K562 (cell line): ENCODE measurements around the gene GPC2. TPM values are rescaled to one million over a fixed set of nuclear protein-coding genes. Genes with fewer than 3 reads are reported as not detected.

Experiments
- CTBP1 ChIP-seq: fragments of 450-650 bp; IDR thresholded peaks from 2 replicates; pipeline ENCODE4 v1.6.1; 2016; ENCODE audit warnings: borderline replicate concordance
- DPF2 ChIP-seq: fragments of 450-650 bp; IDR thresholded peaks from 2 replicates; pipeline ENCODE4 v1.6.1; 2016
- ELF1 ChIP-seq: fragments of 200-800 bp; sonication (Bioruptor generic); IDR thresholded peaks from 2 replicates; pipeline ENCODE4 v1.6.1; 2016; ENCODE audit warnings: missing genetic modification characterization, missing compliant biosample characterization
- ELF4 ChIP-seq: fragments of 450-650 bp; formaldehyde crosslinking; IDR thresholded peaks from 2 replicates; pipeline ENCODE4 v1.4.0; 2022; ENCODE audit warnings: missing genetic modification characterization
- LCOR ChIP-seq: sonication (generic); formaldehyde crosslinking; IDR thresholded peaks from 2 replicates; pipeline ENCODE4 v1.8.0; 2022; ENCODE audit warnings: mild to moderate bottlenecking, missing genetic modification reagents
- MCM5 ChIP-seq: fragments of 450-650 bp; IDR thresholded peaks from 2 replicates; pipeline ENCODE4 v1.6.1; 2016; ENCODE audit warnings: low read depth
- NELFE ChIP-seq: IDR thresholded peaks from 2 replicates; pipeline ENCODE4 v1.6.1; 2011; ENCODE audit warnings: mild to moderate bottlenecking; ENCODE audit not compliant: insufficient read depth, insufficient read length
- NONO ChIP-seq, 2 experiments: fragments of 200-400 bp in 1 of 2; fragments of 450-650 bp in 1 of 2; formaldehyde crosslinking in 1 of 2; IDR thresholded peaks; 2 replicates each; pipeline ENCODE4 v1.6.1; 2017; ENCODE audit warnings: low read depth in 2 of 2, mild to moderate bottlenecking in 2 of 2, moderate library complexity in 2 of 2, low read length in 1 of 2
- RBM39 ChIP-seq: fragments of 200-400 bp; formaldehyde crosslinking; optimal IDR thresholded peaks from 2 replicates; pipeline ENCODE3; 2018; ENCODE audit warnings: low read depth, low read length
- SAFB2 ChIP-seq: fragments of 200-400 bp; formaldehyde crosslinking; IDR thresholded peaks from 2 replicates; pipeline ENCODE4 v1.6.1; 2018; ENCODE audit warnings: borderline replicate concordance, low read length, low read depth, moderate library complexity; ENCODE audit not compliant: severe bottlenecking
- SMARCA5 ChIP-seq: fragments of 450-650 bp; IDR thresholded peaks from 2 replicates; pipeline ENCODE4 v1.6.1; 2016
- TAF9B ChIP-seq: fragments of 450-650 bp; IDR thresholded peaks from 2 replicates; pipeline ENCODE4 v1.6.1; 2018; ENCODE audit warnings: mild to moderate bottlenecking; ENCODE audit not compliant: partially characterized antibody
- ZBTB7A ChIP-seq: IDR thresholded peaks from 2 replicates; pipeline ENCODE4 v1.6.1; 2011; ENCODE audit warnings: low read depth, mild to moderate bottlenecking, low read length, moderate library complexity, borderline replicate concordance; ENCODE audit not compliant: control insufficient read depth
- ZNF23 ChIP-seq: fragments of 250-450 bp; sonication (Bioruptor Pico); IDR thresholded peaks from 2 replicates; pipeline ENCODE4 v1.4.0; 2020; ENCODE audit warnings: mild to moderate bottlenecking
- ZNF41 ChIP-seq: fragments of 250-450 bp; sonication (Bioruptor Pico); conservative IDR thresholded peaks from 2 replicates; pipeline ENCODE4 v1.4.0; 2020; ENCODE audit warnings: mild to moderate bottlenecking
- ZNF592 ChIP-seq: fragments of 450-650 bp; IDR thresholded peaks from 2 replicates; pipeline ENCODE4 v1.6.1; 2017; ENCODE audit warnings: antibody characterized with exemption, mild to moderate bottlenecking
- ZSCAN29 ChIP-seq: fragments of 450-650 bp; IDR thresholded peaks from 2 replicates; pipeline ENCODE4 v1.6.1; 2017
- polyA plus RNA-seq, 8 experiments: library from polyadenylated mRNA; depleted of rRNA in 4 of 8; stranded (reverse) in 5 of 8; unstranded in 3 of 8; fragments of >200 nt; fragmentation: Nextera tagmentation in 2 of 8; fragmentation: Illumina TruSeq in 1 of 8; extraction: Ambion mirVana in 2 of 8; extraction: Trizol in 1 of 8; gene quantifications; 2 replicates each; pipeline versions ENCODE4 v1.2.1 to v1.2.3, GENCODE V29; 2011 to 2014; ENCODE audit warnings: inconsistent platforms in 1 of 8, missing spikeins in 1 of 8
- total RNA-seq, 7 experiments: library from RNA; depleted of rRNA in 6 of 7; stranded (reverse); fragments of >200 nt in 6 of 7; fragmentation: Illumina TruSeq in 2 of 7; extraction: Trizol in 2 of 7; gene quantifications; 2 replicates each; pipeline versions ENCODE4 v1.2.1 to v1.2.3, GENCODE V29; 2011 to 2021; ENCODE audit warnings: low replicate concordance in 1 of 7
- TF ChIP-seq, protein P1 (sequence below): fragments of 250-450 bp; sonication (Bioruptor Pico); IDR thresholded peaks from 2 replicates; pipeline ENCODE4 v1.8.0; 2022; ENCODE audit warnings: moderate library complexity, mild to moderate bottlenecking, inconsistent platforms
- TF ChIP-seq, protein P2 (sequence below): fragments of 250-450 bp; sonication (Bioruptor Pico); IDR thresholded peaks from 2 replicates; pipeline ENCODE4 v1.4.0; 2020; ENCODE audit warnings: borderline replicate concordance
- TF ChIP-seq, protein P3 (sequence below): fragments of 250-450 bp; sonication (Bioruptor Pico); IDR thresholded peaks from 2 replicates; pipeline ENCODE4 v1.8.0; 2021; ENCODE audit warnings: borderline replicate concordance, mild to moderate bottlenecking, moderate library complexity; ENCODE audit not compliant: poor library complexity, severe bottlenecking

Gene GPC2
- total and polyA plus RNA-seq, 9 of the 15 experiments (the other 6 are each of a cell fraction or from before 2014, with no cell fraction given): 0.06 to 7.7 (median 1.4) TPM; not detected in 1

GRCh38 chr7:100166970-100167911 lies 9.9 kb downstream of the GPC2 start (continued):
- no peak for TF ChIP-seq ZNF592
- no peak for TF ChIP-seq CTBP1
- TF ChIP-seq SMARCA5: no peak
- no peak for TF ChIP-seq NONO (IDR thresholded peaks at IDR 0.05; ENCODE audit: low read depth in 2 of 2, low read length in 1 of 2)
- no peak for TF ChIP-seq ELF4 (CRISPR knock-in tag)
- no peak for TF ChIP-seq ZSCAN29
- peak; percentile 53; the same call in 1 of the 2 replicates for TF ChIP-seq LCOR
- no peak for TF ChIP-seq SAFB2
- TF ChIP-seq DPF2: no peak
- TF ChIP-seq TAF9B: no peak
- no peak for TF ChIP-seq ZNF23 (CRISPR knock-in tag)
- TF ChIP-seq, protein P1, sequence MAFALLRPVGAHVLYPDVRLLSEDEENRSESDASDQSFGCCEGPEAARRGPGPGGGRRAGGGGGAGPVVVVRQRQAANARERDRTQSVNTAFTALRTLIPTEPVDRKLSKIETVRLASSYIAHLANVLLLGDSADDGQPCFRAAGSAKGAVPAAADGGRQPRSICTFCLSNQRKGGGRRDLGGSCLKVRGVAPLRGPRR (CRISPR knock-in tag): no peak
- TF ChIP-seq RBM39: peak; percentile 4
- TF ChIP-seq ZBTB7A: 0 out of 2 replicates have a peak, but pooled peaks have one; percentile 18
- no peak for TF ChIP-seq MCM5
- peak; percentile 39 for TF ChIP-seq ELF1 (tag)
- TF ChIP-seq, protein P2, sequence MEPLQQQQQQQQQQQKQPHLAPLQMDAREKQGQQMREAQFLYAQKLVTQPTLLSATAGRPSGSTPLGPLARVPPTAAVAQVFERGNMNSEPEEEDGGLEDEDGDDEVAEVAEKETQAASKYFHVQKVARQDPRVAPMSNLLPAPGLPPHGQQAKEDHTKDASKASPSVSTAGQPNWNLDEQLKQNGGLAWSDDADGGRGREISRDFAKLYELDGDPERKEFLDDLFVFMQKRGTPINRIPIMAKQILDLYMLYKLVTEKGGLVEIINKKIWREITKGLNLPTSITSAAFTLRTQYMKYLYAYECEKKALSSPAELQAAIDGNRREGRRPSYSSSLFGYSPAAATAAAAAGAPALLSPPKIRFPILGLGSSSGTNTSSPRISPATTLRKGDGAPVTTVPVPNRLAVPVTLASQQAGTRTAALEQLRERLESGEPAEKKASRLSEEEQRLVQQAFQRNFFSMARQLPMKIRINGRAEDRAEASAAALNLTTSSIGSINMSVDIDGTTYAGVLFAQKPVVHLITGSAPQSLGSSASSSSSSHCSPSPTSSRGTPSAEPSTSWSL: 0 out of 2 replicates have a peak, but pooled peaks have one; percentile 9
- TF ChIP-seq, protein P3, sequence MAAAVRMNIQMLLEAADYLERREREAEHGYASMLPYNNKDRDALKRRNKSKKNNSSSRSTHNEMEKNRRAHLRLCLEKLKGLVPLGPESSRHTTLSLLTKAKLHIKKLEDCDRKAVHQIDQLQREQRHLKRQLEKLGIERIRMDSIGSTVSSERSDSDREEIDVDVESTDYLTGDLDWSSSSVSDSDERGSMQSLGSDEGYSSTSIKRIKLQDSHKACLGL (CRISPR knock-in tag): no peak
- TF ChIP-seq NELFE: no peak
- TF ChIP-seq ZNF41: no peak
